Adipocyte (in vitro differentiated cells): ENCODE data around the gene PARD3B.

Experiments used
- DNase-seq: peaks from one replicate; pipeline ENCODE4 v3.0.0-alpha.2; 2015; ENCODE audit warnings: low read depth
- H3K27me3 ChIP-seq: replicated peaks from 2 replicates; pipeline ENCODE4 v1.7.0; 2013; ENCODE audit warnings: mild to moderate bottlenecking, low read length, moderate library complexity; ENCODE audit not compliant: control insufficient read depth, insufficient read depth
- H3K36me3 ChIP-seq: 2 replicates; pipeline ENCODE4 v1.7.0; 2013; ENCODE audit warnings: low read length, mild to moderate bottlenecking, moderate library complexity; ENCODE audit not compliant: control insufficient read depth, insufficient read depth, severe bottlenecking
- H3K4me1 ChIP-seq: 2 replicates; pipeline ENCODE4 v1.7.0; 2013; ENCODE audit warnings: mild to moderate bottlenecking, low read length, moderate library complexity; ENCODE audit not compliant: control insufficient read depth, insufficient read depth
- H3K4me3 ChIP-seq: 2 replicates; pipeline ENCODE4 v1.7.0; 2013; ENCODE audit warnings: mild to moderate bottlenecking, low read length, moderate library complexity
- H3K9ac ChIP-seq: 2 replicates; pipeline ENCODE4 v1.7.0; 2013; ENCODE audit warnings: mild to moderate bottlenecking, low read length, moderate library complexity
- H3K9me3 ChIP-seq: 2 replicates; pipeline ENCODE4 v1.7.0; 2013; ENCODE audit warnings: mild to moderate bottlenecking, low read length, moderate library complexity; ENCODE audit not compliant: control insufficient read depth

The PARD3B gene

GRCh38 chr2:205456682-205457081 is 911.4 kb downstream of the PARD3B start:
- Histone ChIP-seq H3K36me3 (no peaks in the 10 kb centered on the region), H3K4me1 (no peaks in the 10 kb centered on the region), H3K27me3 (no peaks in the 10 kb centered on the region), H3K4me3 (no peak overlapping the region), H3K9ac (no peak overlapping the region), H3K9me3 (no peaks in the 10 kb centered on the region)
- DNase-seq: no peak

- Histone ChIP-seq H3K9me3 (no peaks in the 10 kb centered on the region), H3K9ac (no peak overlapping the region), H3K4me1 (peaks cover 12% of the 10 kb centered on the region), H3K36me3 (no peaks in the 10 kb centered on the region), H3K4me3 (no peak overlapping the region), H3K27me3 (no peaks in the 10 kb centered on the region)
- DNase-seq: no peak
Observed at GRCh38 chr2:205460217-205460616, 914.9 kb downstream of the PARD3B start.

- H3K9ac ChIP-seq: no peak overlapping the region
Observed at GRCh38 chr2:205461169-205461568, 915.9 kb downstream of the PARD3B start.

GRCh38 chr2:205461678-205462665 is 916.7 kb downstream of the PARD3B start:
- no peaks in the 10 kb centered on the region for H3K9me3 ChIP-seq
- no peaks in the 10 kb centered on the region for H3K27me3 ChIP-seq
- peaks cover 12% of the 10 kb centered on the region for H3K4me1 ChIP-seq
- no peak overlapping the region for H3K4me3 ChIP-seq
- DNase-seq: no peak
- H3K36me3 ChIP-seq: no peaks in the 10 kb centered on the region
- H3K9ac ChIP-seq: no peak overlapping the region

More at GRCh38 chr2:205461169-205461568, 915.9 kb downstream of the PARD3B start:
- peaks cover 12% of the 10 kb centered on the region for H3K4me1 ChIP-seq
- no peak overlapping the region for H3K4me3 ChIP-seq
- DNase-seq: no peak
- no peaks in the 10 kb centered on the region for H3K9me3 ChIP-seq
- no peaks in the 10 kb centered on the region for H3K36me3 ChIP-seq
- H3K27me3 ChIP-seq: no peaks in the 10 kb centered on the region

- H3K9ac ChIP-seq: no peak overlapping the region
- H3K4me3 ChIP-seq: no peak overlapping the region
- H3K36me3 ChIP-seq: no peaks in the 10 kb centered on the region
- H3K9me3 ChIP-seq: no peaks in the 10 kb centered on the region
- no peaks in the 10 kb centered on the region for H3K27me3 ChIP-seq
- peaks cover 12% of the 10 kb centered on the region for H3K4me1 ChIP-seq
- DNase-seq: peak; percentile 9
Observed at GRCh38 chr2:205462681-205463345, 917.5 kb downstream of the PARD3B start.

- Histone ChIP-seq H3K36me3 (no peaks in the 10 kb centered on the region), H3K9ac (no peak overlapping the region), H3K4me1 (peaks cover 12% of the 10 kb centered on the region), H3K9me3 (no peaks in the 10 kb centered on the region), H3K4me3 (no peak overlapping the region), H3K27me3 (no peaks in the 10 kb centered on the region)
- no peak for DNase-seq
Observed at GRCh38 chr2:205463466-205464025, 918.3 kb downstream of the PARD3B start.

GRCh38 chr2:205464681-205465080 is 919.4 kb downstream of the PARD3B start:
- no peak for DNase-seq
- no peak overlapping the region for H3K4me3 ChIP-seq
- H3K36me3 ChIP-seq: no peaks in the 10 kb centered on the region
- no peaks in the 10 kb centered on the region for H3K9me3 ChIP-seq
- no peak overlapping the region for H3K9ac ChIP-seq
- peaks cover 12% of the 10 kb centered on the region for H3K4me1 ChIP-seq
- no peaks in the 10 kb centered on the region for H3K27me3 ChIP-seq

GRCh38 chr2:205465791-205466190 is 920.5 kb downstream of the PARD3B start:
- DNase-seq: no peak
- H3K36me3 ChIP-seq: no peaks in the 10 kb centered on the region
- H3K4me3 ChIP-seq: no peak overlapping the region
- peaks cover 12% of the 10 kb centered on the region for H3K4me1 ChIP-seq
- no peaks in the 10 kb centered on the region for H3K9me3 ChIP-seq
- H3K27me3 ChIP-seq: no peaks in the 10 kb centered on the region
- H3K9ac ChIP-seq: no peak overlapping the region

GRCh38 chr2:205471776-205472175 is 926.5 kb downstream of the PARD3B start:
- no peak overlapping the region for H3K9ac ChIP-seq
- DNase-seq: no peak
- H3K9me3 ChIP-seq: no peaks in the 10 kb centered on the region
- H3K4me1 ChIP-seq: peaks cover 15% of the 10 kb centered on the region
- H3K27me3 ChIP-seq: no peaks in the 10 kb centered on the region
- H3K4me3 ChIP-seq: no peak overlapping the region
- no peaks in the 10 kb centered on the region for H3K36me3 ChIP-seq

- peaks cover 15% of the 10 kb centered on the region for H3K4me1 ChIP-seq
- H3K9me3 ChIP-seq: no peaks in the 10 kb centered on the region
- H3K4me3 ChIP-seq: no peak overlapping the region
Observed at GRCh38 chr2:205473791-205474190, 928.5 kb downstream of the PARD3B start.

GRCh38 chr2:205474741-205475415 is 929.6 kb downstream of the PARD3B start:
- Histone ChIP-seq H3K4me1 (peaks cover 15% of the 10 kb centered on the region), H3K4me3 (peak overlapping the region; percentile 38), H3K27me3 (no peaks in the 10 kb centered on the region), H3K36me3 (no peaks in the 10 kb centered on the region), H3K9me3 (no peaks in the 10 kb centered on the region), H3K9ac (no peak overlapping the region)
- peak; percentile 71 for DNase-seq

More at GRCh38 chr2:205473791-205474190, 928.5 kb downstream of the PARD3B start:
- no peak for DNase-seq
- H3K36me3 ChIP-seq: no peaks in the 10 kb centered on the region
- H3K9ac ChIP-seq: no peak overlapping the region
- H3K27me3 ChIP-seq: no peaks in the 10 kb centered on the region
